GM12875 (cell line): ENCODE results near the gene ZFAND2B.

ENCODE experiments used
- H3K4me3 ChIP-seq: one replicate; pipeline ENCODE4 v1.5.1; 2011; ENCODE audit warnings: low read depth, low read length, control low read depth
- TF ChIP-seq, protein P1 (sequence below): IDR thresholded peaks from 2 replicates; pipeline ENCODE4 v1.5.1; 2011; ENCODE audit warnings: low read depth, mild to moderate bottlenecking, control low read depth, inconsistent platforms, low read length, moderate library complexity, borderline replicate concordance; ENCODE audit not compliant: insufficient read depth

Gene ZFAND2B

DNA sequence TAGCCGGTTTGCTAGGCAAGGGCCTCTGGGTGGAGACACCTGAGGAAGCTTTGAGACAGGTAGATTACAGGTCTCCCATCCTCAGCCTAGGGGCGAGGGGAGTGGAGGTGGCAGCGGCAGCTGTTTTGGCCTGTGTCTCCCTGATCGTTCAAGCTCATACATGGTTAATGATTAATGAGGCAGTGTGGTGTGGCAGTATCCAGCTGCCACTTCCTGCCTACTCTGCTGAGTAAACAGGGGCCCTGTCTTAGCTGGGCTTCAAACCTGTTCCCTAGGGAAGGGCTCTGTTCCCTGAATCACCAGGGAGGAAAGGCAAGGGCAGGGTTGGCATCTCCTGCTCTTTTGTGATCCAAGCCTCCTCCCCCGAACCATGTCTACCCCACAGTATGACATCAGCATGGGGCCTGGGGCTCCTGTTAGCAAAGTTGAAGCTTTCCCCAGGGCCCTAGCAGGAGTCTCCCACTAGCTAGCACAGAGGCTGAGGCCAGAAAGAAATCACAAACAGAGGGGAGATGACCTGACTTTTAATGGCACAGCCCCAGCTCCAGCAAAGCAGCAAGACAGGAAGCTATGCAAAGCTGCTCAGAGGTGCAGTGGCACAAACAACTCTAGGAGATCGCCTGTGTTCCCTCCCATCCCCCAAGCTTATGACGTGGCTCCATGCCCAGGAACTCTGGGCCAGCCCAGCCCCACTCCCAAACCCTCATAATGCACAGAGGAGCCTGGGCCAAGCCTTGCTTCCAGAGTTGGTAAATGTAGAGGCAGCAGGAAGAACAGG, 42.8 kb downstream of the ZFAND2B start:
- TF ChIP-seq, protein P1, sequence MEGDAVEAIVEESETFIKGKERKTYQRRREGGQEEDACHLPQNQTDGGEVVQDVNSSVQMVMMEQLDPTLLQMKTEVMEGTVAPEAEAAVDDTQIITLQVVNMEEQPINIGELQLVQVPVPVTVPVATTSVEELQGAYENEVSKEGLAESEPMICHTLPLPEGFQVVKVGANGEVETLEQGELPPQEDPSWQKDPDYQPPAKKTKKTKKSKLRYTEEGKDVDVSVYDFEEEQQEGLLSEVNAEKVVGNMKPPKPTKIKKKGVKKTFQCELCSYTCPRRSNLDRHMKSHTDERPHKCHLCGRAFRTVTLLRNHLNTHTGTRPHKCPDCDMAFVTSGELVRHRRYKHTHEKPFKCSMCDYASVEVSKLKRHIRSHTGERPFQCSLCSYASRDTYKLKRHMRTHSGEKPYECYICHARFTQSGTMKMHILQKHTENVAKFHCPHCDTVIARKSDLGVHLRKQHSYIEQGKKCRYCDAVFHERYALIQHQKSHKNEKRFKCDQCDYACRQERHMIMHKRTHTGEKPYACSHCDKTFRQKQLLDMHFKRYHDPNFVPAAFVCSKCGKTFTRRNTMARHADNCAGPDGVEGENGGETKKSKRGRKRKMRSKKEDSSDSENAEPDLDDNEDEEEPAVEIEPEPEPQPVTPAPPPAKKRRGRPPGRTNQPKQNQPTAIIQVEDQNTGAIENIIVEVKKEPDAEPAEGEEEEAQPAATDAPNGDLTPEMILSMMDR = no peak
- H3K4me3 ChIP-seq = no peak overlapping the region

- TF ChIP-seq, protein P1 = no peak
- no peak overlapping the region for H3K4me3 ChIP-seq
These were observed 43.6 kb downstream of the ZFAND2B start for GRCh38 chr2:219250049-219250781.

GRCh38 chr2:219251656-219252055, 45.1 kb downstream of the ZFAND2B start:
- H3K4me3 ChIP-seq = no peak overlapping the region
- TF ChIP-seq, protein P1 = no peak

- TF ChIP-seq, protein P1 = no peak
- H3K4me3 ChIP-seq = peak overlapping the region; percentile 73
These were observed 45.5 kb downstream of the ZFAND2B start for GRCh38 chr2:219252084-219252483.

GRCh38 chr2:219252570-219252899, 46.0 kb downstream of the ZFAND2B start:
- TF ChIP-seq, protein P1 = no peak
- H3K4me3 ChIP-seq = peak overlapping the region; percentile 73

DNA sequence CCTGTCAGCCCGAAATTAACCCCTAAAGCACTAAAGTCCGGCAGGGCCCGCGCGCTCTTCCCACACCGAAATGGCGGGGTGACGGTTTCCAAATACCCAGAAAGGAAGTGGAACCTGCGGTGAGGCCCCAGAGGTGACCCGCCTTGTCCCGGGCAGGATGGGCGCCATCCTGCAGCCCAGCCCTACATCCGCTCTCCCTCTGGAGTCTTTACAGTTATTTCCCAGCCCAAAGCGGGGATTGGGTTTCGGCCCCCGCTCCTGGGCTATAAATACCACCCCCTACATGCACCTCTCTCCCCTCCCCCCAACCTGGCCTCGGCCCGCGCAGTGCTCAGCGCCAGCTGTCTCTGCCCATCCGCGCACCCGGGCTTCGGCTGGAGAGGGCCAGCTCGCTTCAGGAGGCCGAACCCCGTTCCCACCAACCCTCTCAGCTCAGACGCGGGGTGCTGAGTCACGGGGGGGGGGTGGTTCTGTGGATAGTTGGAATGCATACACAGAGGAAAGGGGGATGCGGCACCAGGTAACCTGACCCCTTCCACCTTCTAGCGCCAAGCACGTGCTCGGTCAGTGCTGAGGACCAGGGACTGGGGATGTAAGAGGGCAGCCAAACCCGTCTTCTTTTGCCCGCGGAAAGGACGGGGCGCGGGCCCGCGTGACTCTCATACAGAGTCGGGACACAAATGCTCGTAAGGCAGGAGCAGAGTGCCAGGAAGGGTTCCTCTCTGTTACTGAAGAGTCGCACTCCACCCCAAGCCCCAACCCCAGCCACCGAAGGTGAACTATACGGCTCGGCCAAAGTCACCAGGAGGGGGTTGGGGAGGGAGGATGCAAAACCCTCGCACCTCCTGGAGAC, 46.5 kb downstream of the ZFAND2B start, which contains the start of gene TUBA4B:
TUBA4B (plus strand) TSS at position 344 of the 853 bp plus-strand sequence; CDS start at position 509, 165 bp downstream.
- peak within 1 kb of the TSS; percentile 73 for H3K4me3 ChIP-seq
- TF ChIP-seq, protein P1 = 0 out of 2 replicates have a peak, but pooled peaks have one; percentile 0
